Mesenchymal stem cell (in vitro differentiated cells and primary cell): ENCODE data around the gene RAPGEF1.

Experiments
- DNase-seq: peaks from one replicate; pipeline ENCODE4 v3.0.0-alpha.2; 2013
- H2AFZ ChIP-seq: one replicate; pipeline ENCODE4 v1.6.1; 2013; ENCODE audit warnings: low read depth, mild to moderate bottlenecking, control low read depth, inconsistent platforms, low read length, moderate library complexity
- H2AK5ac ChIP-seq: 2 replicates; pipeline ENCODE4 v1.6.1; 2013; ENCODE audit warnings: low read length, moderate library complexity, mild to moderate bottlenecking, inconsistent platforms; ENCODE audit not compliant: severe bottlenecking
- H2BK120ac ChIP-seq: one replicate; pipeline ENCODE4 v1.6.1; 2013; ENCODE audit warnings: low read depth, mild to moderate bottlenecking, inconsistent platforms, low read length, moderate library complexity
- H2BK12ac ChIP-seq, 2 experiments: one replicate each; pipeline ENCODE4 v1.6.1; 2013; ENCODE audit warnings: inconsistent platforms in 2 of 2, low read length in 2 of 2, mild to moderate bottlenecking in 2 of 2, moderate library complexity in 2 of 2, control low read depth in 1 of 2
- H2BK15ac ChIP-seq: one replicate; pipeline ENCODE4 v1.6.1; 2013; ENCODE audit warnings: mild to moderate bottlenecking, low read depth, inconsistent platforms; ENCODE audit not compliant: poor library complexity, severe bottlenecking
- H2BK5ac ChIP-seq: 2 replicates; pipeline ENCODE4 v1.6.1; 2013; ENCODE audit warnings: low read depth, mild to moderate bottlenecking, low read length, control low read depth, inconsistent platforms; ENCODE audit not compliant: poor library complexity, severe bottlenecking
- H3K14ac ChIP-seq, 2 experiments: one replicate each; pipeline ENCODE4 v1.6.1; 2013; ENCODE audit warnings: inconsistent platforms in 2 of 2, low read length in 2 of 2, control low read depth in 1 of 2, mild to moderate bottlenecking in 1 of 2, moderate library complexity in 1 of 2
- H3K18ac ChIP-seq, 2 experiments: one replicate each; pipeline ENCODE4 v1.6.1; 2013; ENCODE audit warnings: inconsistent platforms in 2 of 2, low read length in 2 of 2, control low read depth in 1 of 2, low read depth in 1 of 2, mild to moderate bottlenecking in 1 of 2
- H3K23ac ChIP-seq, 2 experiments: one replicate each; pipeline ENCODE4 v1.6.1; 2013; ENCODE audit warnings: inconsistent platforms in 2 of 2, low read length in 2 of 2, mild to moderate bottlenecking in 2 of 2, moderate library complexity in 2 of 2, control low read depth in 1 of 2
- H3K27ac ChIP-seq: 2 replicates; pipeline ENCODE4 v1.5.1; 2013; ENCODE audit warnings: mild to moderate bottlenecking, moderate library complexity, low read length, control low read depth, inconsistent platforms; ENCODE audit not compliant: poor library complexity, severe bottlenecking
- H3K27me3 ChIP-seq, 2 experiments: 2 replicates each; pipeline versions ENCODE4 v1.6.1 to v1.7.0; 2013; ENCODE audit warnings: low read length in 2 of 2, mild to moderate bottlenecking in 2 of 2, moderate library complexity in 2 of 2, control low read depth in 1 of 2, inconsistent platforms in 1 of 2; ENCODE audit not compliant: control insufficient read depth in 1 of 2, insufficient read depth in 1 of 2
- H3K36me3 ChIP-seq, 2 experiments: 2 replicates each; pipeline versions ENCODE4 v1.6.1 to v1.7.0; 2013; ENCODE audit warnings: low read length in 2 of 2, control low read depth in 1 of 2, inconsistent platforms in 1 of 2, low read depth in 1 of 2, mild to moderate bottlenecking in 1 of 2; ENCODE audit not compliant: insufficient read depth in 2 of 2, control insufficient read depth in 1 of 2
- H3K4ac ChIP-seq, 2 experiments: one replicate each; pipeline ENCODE4 v1.6.1; 2013; ENCODE audit warnings: inconsistent platforms in 2 of 2, low read length in 2 of 2, mild to moderate bottlenecking in 2 of 2, moderate library complexity in 2 of 2, control low read depth in 1 of 2, low read depth in 1 of 2
- H3K4me1 ChIP-seq: 2 replicates; pipeline ENCODE4 v1.6.1; 2013; ENCODE audit warnings: low read depth, low read length, control low read depth; ENCODE audit not compliant: control insufficient read depth, insufficient read depth
- H3K4me2 ChIP-seq: 2 replicates; pipeline ENCODE4 v1.6.1; 2013; ENCODE audit warnings: low read length, mild to moderate bottlenecking, inconsistent platforms; ENCODE audit not compliant: poor library complexity, severe bottlenecking
- H3K4me3 ChIP-seq, 2 experiments: 2 replicates each; pipeline versions ENCODE4 v1.5.1 to v1.7.0; 2013; ENCODE audit warnings: low read length in 2 of 2, mild to moderate bottlenecking in 2 of 2, control low read depth in 1 of 2, low read depth in 1 of 2; ENCODE audit not compliant: insufficient read depth in 1 of 2
- H3K79me1 ChIP-seq: replicated peaks from 2 replicates; pipeline ENCODE4 v1.6.1; 2013; ENCODE audit warnings: mild to moderate bottlenecking, control low read depth, low read length, inconsistent platforms; ENCODE audit not compliant: poor library complexity, severe bottlenecking
- H3K9ac ChIP-seq: 2 replicates; pipeline ENCODE4 v1.7.0; 2013; ENCODE audit warnings: mild to moderate bottlenecking, low read length, moderate library complexity
- H3K9me3 ChIP-seq: 2 replicates; pipeline ENCODE4 v1.7.0; 2013; ENCODE audit warnings: mild to moderate bottlenecking, low read length; ENCODE audit not compliant: control insufficient read depth
- H4K8ac ChIP-seq: one replicate; pipeline ENCODE4 v1.6.1; 2013; ENCODE audit warnings: inconsistent platforms, mild to moderate bottlenecking, low read length, moderate library complexity
- H4K91ac ChIP-seq: one replicate; pipeline ENCODE4 v1.6.1; 2013; ENCODE audit warnings: mild to moderate bottlenecking, low read length, inconsistent platforms
- WGBS: methylation state at CpG from one replicate; pipeline ENCODE4 v1.1.7; 2013; ENCODE audit warnings: mixed read lengths; 5-methylcytosine and 5-hydroxymethylcytosine counted together

RAPGEF1 gene

GRCh38 chr9:131739133-131739958, 530 bp downstream of the RAPGEF1 start:
- Histone ChIP-seq H3K4me2 (peak overlapping the region; percentile 63), H3K4ac (peak overlapping the region in 1 of 2 experiments; percentile 33), H2AFZ (no peak overlapping the region), H2BK120ac (peak overlapping the region; percentile 50), H2BK5ac (no peak overlapping the region), H3K9me3 (no peaks in the 10 kb centered on the region), H2BK15ac (peak overlapping the region; percentile 61), H3K27me3 (no peaks in the 10 kb centered on the region), H3K4me1 (peaks cover 25% of the 10 kb centered on the region), H3K23ac (peak overlapping the region in 1 of 2 experiments; percentile 76), H3K27ac (no peak overlapping the region), H3K36me3 (peaks cover 0 to 4% of the 10 kb centered on the region in 2 experiments), H4K91ac (no peak overlapping the region), H3K4me3 (peak overlapping the region; percentile 69 to 95), H3K79me1 (peaks cover 22% of the 10 kb centered on the region), H4K8ac (peak overlapping the region; percentile 36), H2BK12ac (no peak overlapping the region), H3K9ac (peak overlapping the region; percentile 94), H2AK5ac (no peak overlapping the region), H3K18ac (peak overlapping the region; percentile 54 to 82), H3K14ac (no peak overlapping the region)
- 1% methylated on average over 37 of the region's 96 CpGs for WGBS
- no peak for DNase-seq

- 48% methylated on average over 12 of the region's 13 CpGs for WGBS
- no peak overlapping the region for H3K4ac ChIP-seq
- peak overlapping the region; percentile 54 for H3K4me2 ChIP-seq
- H3K23ac ChIP-seq = no peak overlapping the region
- H2AFZ ChIP-seq = no peak overlapping the region
- H3K4me3 ChIP-seq = peak overlapping the region; percentile 69 to 95
- H3K14ac ChIP-seq = no peak overlapping the region
- no peak overlapping the region for H4K91ac ChIP-seq
- peaks cover 22% of the 10 kb centered on the region for H3K79me1 ChIP-seq
- H2AK5ac ChIP-seq = no peak overlapping the region
- no peak for DNase-seq
- peaks cover 0 to 4% of the 10 kb centered on the region in 2 experiments for H3K36me3 ChIP-seq
- H3K27me3 ChIP-seq = no peaks in the 10 kb centered on the region
- H3K9ac ChIP-seq = peak overlapping the region; percentile 94
- no peak overlapping the region for H3K18ac ChIP-seq
- no peak overlapping the region for H3K27ac ChIP-seq
- H2BK5ac ChIP-seq = no peak overlapping the region
- H2BK15ac ChIP-seq = no peak overlapping the region
- H2BK12ac ChIP-seq = no peak overlapping the region
- H2BK120ac ChIP-seq = no peak overlapping the region
- H4K8ac ChIP-seq = no peak overlapping the region
- peaks cover 29% of the 10 kb centered on the region for H3K4me1 ChIP-seq
- H3K9me3 ChIP-seq = no peaks in the 10 kb centered on the region
Measured at GRCh38 chr9:131738293-131739132, 1.4 kb downstream of the RAPGEF1 start.

- WGBS = 95% methylated on average over 12 of the region's 12 CpGs
- no peak for DNase-seq
Measured at GRCh38 chr9:131737426-131737825, 2.5 kb downstream of the RAPGEF1 start.

GRCh38 chr9:131736431-131736830, 3.4 kb downstream of the RAPGEF1 start:
- peaks cover 42% of the 10 kb centered on the region for H3K4me1 ChIP-seq
- no peak overlapping the region for H3K23ac ChIP-seq
- no peak overlapping the region for H3K27ac ChIP-seq
- H3K9me3 ChIP-seq = no peaks in the 10 kb centered on the region
- no peak overlapping the region for H2AFZ ChIP-seq
- H4K91ac ChIP-seq = no peak overlapping the region
- no peak overlapping the region for H2BK5ac ChIP-seq
- peaks cover 0 to 4% of the 10 kb centered on the region in 2 experiments for H3K36me3 ChIP-seq
- H2BK15ac ChIP-seq = no peak overlapping the region
- H2AK5ac ChIP-seq = peak overlapping the region; percentile 50
- H2BK120ac ChIP-seq = no peak overlapping the region
- WGBS = 79% methylated on average over 4 of the region's 4 CpGs
- H3K14ac ChIP-seq = no peak overlapping the region
- no peaks in the 10 kb centered on the region for H3K27me3 ChIP-seq
- peaks cover 22% of the 10 kb centered on the region for H3K79me1 ChIP-seq
- DNase-seq = no peak
- no peak overlapping the region for H2BK12ac ChIP-seq
- H3K4me3 ChIP-seq = no peak overlapping the region
- H3K4ac ChIP-seq = no peak overlapping the region
- H3K9ac ChIP-seq = no peak overlapping the region
- no peak overlapping the region for H3K18ac ChIP-seq
- H4K8ac ChIP-seq = peak overlapping the region; percentile 39
- no peak overlapping the region for H3K4me2 ChIP-seq

More at GRCh38 chr9:131737426-131737825, 2.5 kb downstream of the RAPGEF1 start:
- Histone ChIP-seq H2BK120ac (no peak overlapping the region), H3K9me3 (no peaks in the 10 kb centered on the region), H3K27ac (no peak overlapping the region), H3K14ac (no peak overlapping the region), H2AFZ (no peak overlapping the region), H3K79me1 (peaks cover 22% of the 10 kb centered on the region), H3K4me1 (peaks cover 33% of the 10 kb centered on the region), H4K91ac (no peak overlapping the region), H2BK12ac (no peak overlapping the region), H3K4me3 (no peak overlapping the region), H3K9ac (no peak overlapping the region), H3K4ac (no peak overlapping the region), H3K23ac (no peak overlapping the region), H4K8ac (no peak overlapping the region), H2BK5ac (no peak overlapping the region), H2AK5ac (no peak overlapping the region), H3K36me3 (peaks cover 0 to 4% of the 10 kb centered on the region in 2 experiments), H3K4me2 (no peak overlapping the region), H3K27me3 (no peaks in the 10 kb centered on the region), H2BK15ac (no peak overlapping the region), H3K18ac (no peak overlapping the region)
